Naive B cell (primary cell): ENCODE measurements around the gene MBNL2. TPM values are rescaled to one million over a fixed set of nuclear protein-coding genes. Genes with fewer than 3 reads are reported as not detected.

Experiments
- ATAC-seq, 2 donors: fragments of 150-1000 bp; cut with Tn5 transposase; 2 replicates each; pipeline ENCODE4 v1.10.0; 2021; ENCODE audit warnings: low read depth in 2 of 2, mild to moderate bottlenecking in 2 of 2, moderate library complexity in 2 of 2
- DNase-seq: peaks from one replicate; pipeline ENCODE4 v3.0.0; 2022
- H3K27ac Mint-ChIP-seq, 6 donors: one replicate each; pipeline ENCODE4 v1.8.0; 2020 to 2022; ENCODE audit warnings: mild to moderate bottlenecking in 6 of 6, mixed read lengths in 6 of 6, moderate library complexity in 5 of 6, inconsistent platforms in 2 of 6
- H3K27me3 Mint-ChIP-seq, 3 donors: one replicate each; pipeline ENCODE4 v1.8.0; 2021 to 2022; ENCODE audit warnings: mixed read lengths in 3 of 3, mild to moderate bottlenecking in 1 of 3
- H3K36me3 Mint-ChIP-seq, 2 donors: one replicate each; pipeline ENCODE4 v1.8.0; 2020 to 2022; ENCODE audit warnings: mixed read lengths in 2 of 2, inconsistent platforms in 1 of 2, mild to moderate bottlenecking in 1 of 2
- H3K4me1 Mint-ChIP-seq, 3 donors: one replicate each; pipeline ENCODE4 v1.8.0; 2020 to 2022; ENCODE audit warnings: mixed read lengths in 3 of 3, inconsistent platforms in 1 of 3, mild to moderate bottlenecking in 1 of 3, moderate library complexity in 1 of 3
- H3K4me3 Mint-ChIP-seq, 8 donors: one replicate each; pipeline ENCODE4 v1.8.0; 2020 to 2022; ENCODE audit warnings: mild to moderate bottlenecking in 8 of 8, mixed read lengths in 8 of 8, moderate library complexity in 8 of 8, inconsistent platforms in 2 of 8
- H3K9me3 Mint-ChIP-seq, 7 donors: one replicate each; pipeline ENCODE4 v1.8.0; 2020 to 2022; ENCODE audit warnings: mixed read lengths in 7 of 7, mild to moderate bottlenecking in 5 of 7, inconsistent platforms in 2 of 7, moderate library complexity in 1 of 7
- polyA plus RNA-seq, 6 donors: library from polyadenylated mRNA; unstranded; fragments of 300-500 nt; fragmentation: Illumina TruSeq; gene quantifications; one replicate each; pipeline ENCODE4 v1.2.3, GENCODE V29; 2021; ENCODE audit warnings: low read depth in 6 of 6

MBNL2 gene
- polyA plus RNA-seq, 6 donors from 2014 or later = 18.2 to 36.1 (median 21.3) TPM

DNA sequence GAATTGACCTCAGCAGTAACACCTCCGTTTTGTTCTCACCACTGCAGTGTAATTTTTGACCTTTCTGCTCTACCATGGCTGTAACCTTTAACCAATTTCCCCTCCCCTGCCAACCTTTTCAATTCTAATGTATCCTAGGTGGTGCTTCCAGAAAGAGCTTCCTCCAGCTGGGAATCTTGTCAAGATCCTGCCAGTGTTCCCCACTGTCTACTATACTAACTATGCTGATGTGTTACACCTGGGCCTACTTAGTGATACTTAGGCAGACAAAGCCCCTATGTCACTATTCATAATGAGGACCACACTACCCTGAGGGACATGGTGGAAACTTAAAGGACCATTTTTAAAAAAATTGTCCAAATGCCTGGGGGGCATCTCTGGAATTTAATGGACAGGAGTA lies 41.0 kb downstream of the MBNL2 start:
- H3K4me3 Mint-ChIP-seq = peak overlapping the region in 2 of 8 donors; percentile 2 to 36
- H3K36me3 Mint-ChIP-seq = peaks cover 0 to 13% of the 10 kb centered on the region in 2 donors
- no peak for DNase-seq
- H3K9me3 Mint-ChIP-seq = no peaks in the 10 kb centered on the region
- ATAC-seq = no peak
- peak overlapping the region in 3 of 6 donors; percentile 3 to 57 (median 50) for H3K27ac Mint-ChIP-seq
- H3K27me3 Mint-ChIP-seq = no peaks in the 10 kb centered on the region
- peaks cover 50 to 54% (median 51%) of the 10 kb centered on the region in 3 donors for H3K4me1 Mint-ChIP-seq

DNA sequence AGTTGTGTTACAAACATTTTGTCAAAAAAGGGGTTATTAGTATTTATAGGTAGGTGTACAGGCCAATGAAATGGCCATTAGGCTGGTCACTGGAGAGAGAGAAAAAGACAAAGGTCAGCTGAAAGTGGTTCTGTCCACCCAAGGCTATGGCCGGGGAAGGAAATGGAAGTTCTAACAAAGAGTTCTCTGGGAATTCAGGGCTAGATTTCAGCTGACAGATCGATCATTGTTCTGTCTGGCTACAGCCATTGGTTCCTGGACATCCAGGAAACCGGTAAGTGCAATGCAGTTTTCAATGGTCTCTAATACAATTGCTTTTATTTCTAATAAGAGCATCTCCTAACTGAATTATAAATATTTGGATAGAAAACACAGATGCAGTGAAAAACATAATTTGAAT lies 42.5 kb downstream of the MBNL2 start:
- H3K27ac Mint-ChIP-seq = peak overlapping the region in 1 of 6 donors; percentile 29
- no peak for ATAC-seq
- no peak for DNase-seq
- H3K27me3 Mint-ChIP-seq = no peaks in the 10 kb centered on the region
- peaks cover 6 to 15% of the 10 kb centered on the region in 2 donors for H3K36me3 Mint-ChIP-seq
- H3K9me3 Mint-ChIP-seq = no peaks in the 10 kb centered on the region
- peaks cover 41 to 58% (median 50%) of the 10 kb centered on the region in 3 donors for H3K4me1 Mint-ChIP-seq
- H3K4me3 Mint-ChIP-seq = peak overlapping the region in 1 of 8 donors; percentile 60

GRCh38 chr13:97266332-97266731 lies 44.2 kb downstream of the MBNL2 start:
- Mint-ChIP-seq H3K27me3 (no peaks in the 10 kb centered on the region), H3K4me3 (no peak overlapping the region)

DNA sequence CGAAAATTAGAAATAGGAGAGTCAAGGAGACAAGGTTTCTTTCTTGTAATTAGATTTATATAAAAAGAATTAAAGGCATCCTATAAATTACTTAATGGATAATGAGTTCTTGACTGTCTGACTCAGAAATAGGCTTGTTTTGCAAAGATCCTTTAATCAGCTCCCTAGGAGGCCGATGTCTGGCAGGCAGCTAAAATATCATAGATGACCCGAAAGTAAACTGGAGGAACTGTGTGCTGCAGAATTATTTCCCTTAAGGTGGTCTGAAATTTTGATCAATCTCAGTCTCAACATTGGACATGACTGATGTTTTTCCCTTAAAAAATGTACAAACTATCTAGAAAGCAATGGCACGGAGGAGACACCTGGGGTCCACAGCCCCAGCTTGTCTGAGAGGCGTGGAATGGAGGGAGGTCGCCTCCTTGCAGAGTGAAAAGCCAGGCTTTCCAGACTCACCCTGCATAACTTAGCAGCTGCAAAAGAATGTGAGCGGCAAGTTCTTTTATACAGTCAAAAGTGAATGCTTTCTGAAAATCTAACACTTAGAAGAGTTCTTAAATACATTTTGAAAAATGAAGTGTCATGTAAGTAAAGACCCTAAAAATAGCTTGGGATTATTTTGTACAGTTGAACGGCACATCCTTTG lies 44.8 kb downstream of the MBNL2 start:
- DNase-seq = no peak
- peak overlapping the region in 1 of 6 donors; percentile 62 for H3K27ac Mint-ChIP-seq
- no peaks in the 10 kb centered on the region for H3K27me3 Mint-ChIP-seq
- no peaks in the 10 kb centered on the region for H3K9me3 Mint-ChIP-seq
- peaks cover 23 to 53% (median 38%) of the 10 kb centered on the region in 3 donors for H3K4me1 Mint-ChIP-seq
- no peak for ATAC-seq
- no peak overlapping the region for H3K4me3 Mint-ChIP-seq
- peaks cover 6 to 15% of the 10 kb centered on the region in 2 donors for H3K36me3 Mint-ChIP-seq

More at GRCh38 chr13:97266332-97266731, 44.2 kb downstream of the MBNL2 start:
- H3K36me3 Mint-ChIP-seq = peaks cover 6 to 15% of the 10 kb centered on the region in 2 donors
- ATAC-seq = no peak
- no peak for DNase-seq
- peak overlapping the region in 1 of 6 donors; percentile 73 for H3K27ac Mint-ChIP-seq
- H3K9me3 Mint-ChIP-seq = no peaks in the 10 kb centered on the region
- peaks cover 24 to 53% (median 38%) of the 10 kb centered on the region in 3 donors for H3K4me1 Mint-ChIP-seq

DNA sequence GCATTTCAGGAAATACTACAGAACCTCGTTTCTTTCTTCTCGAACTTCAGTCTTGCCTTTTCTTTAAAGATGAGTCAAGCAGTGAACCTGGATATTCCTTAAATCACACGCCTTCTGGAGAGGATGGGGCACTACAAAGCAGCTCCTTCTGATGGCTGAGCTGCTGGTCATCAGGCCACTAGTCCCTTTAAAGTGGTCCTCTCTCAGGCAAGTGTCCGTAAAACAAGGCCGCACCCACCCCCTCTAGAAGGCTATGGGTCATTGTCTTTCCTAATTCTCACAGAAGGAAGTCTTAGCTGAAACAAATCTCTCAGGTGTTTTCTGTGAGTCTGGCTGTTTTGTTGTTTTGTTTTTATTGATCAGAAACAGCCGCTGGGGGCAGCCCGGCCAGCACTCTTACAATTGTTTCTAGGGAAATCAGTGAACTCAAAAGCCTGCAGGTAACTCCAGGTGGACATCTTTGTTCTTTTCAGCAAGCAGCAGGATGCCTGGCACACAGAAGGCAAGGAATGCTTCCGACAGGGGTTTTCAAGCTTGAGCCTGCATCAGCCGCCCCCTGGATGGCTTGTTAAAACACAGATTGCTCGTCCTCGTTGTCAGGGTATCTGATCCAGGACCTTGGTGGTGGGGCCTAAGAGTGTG lies 45.4 kb downstream of the MBNL2 start:
- peaks cover 23 to 55% (median 36%) of the 10 kb centered on the region in 3 donors for H3K4me1 Mint-ChIP-seq
- DNase-seq (no peak), ATAC-seq (no peak)
- peak overlapping the region in 1 of 6 donors; percentile 60 for H3K27ac Mint-ChIP-seq
- H3K36me3 Mint-ChIP-seq = peaks cover 6 to 15% of the 10 kb centered on the region in 2 donors
- no peak overlapping the region for H3K4me3 Mint-ChIP-seq
- H3K27me3 Mint-ChIP-seq = no peaks in the 10 kb centered on the region
- H3K9me3 Mint-ChIP-seq = no peaks in the 10 kb centered on the region

GRCh38 chr13:97268772-97269171 lies 46.6 kb downstream of the MBNL2 start:
- Mint-ChIP-seq H3K9me3 (no peaks in the 10 kb centered on the region), H3K4me3 (no peak overlapping the region), H3K27me3 (no peaks in the 10 kb centered on the region), H3K27ac (peak overlapping the region in 4 of 6 donors; percentile 16 to 42 (median 32)), H3K4me1 (peaks cover 18 to 51% (median 40%) of the 10 kb centered on the region in 3 donors), H3K36me3 (peaks cover 6 to 8% of the 10 kb centered on the region in 2 donors)
- DNase-seq (no peak), ATAC-seq (no peak)

DNA sequence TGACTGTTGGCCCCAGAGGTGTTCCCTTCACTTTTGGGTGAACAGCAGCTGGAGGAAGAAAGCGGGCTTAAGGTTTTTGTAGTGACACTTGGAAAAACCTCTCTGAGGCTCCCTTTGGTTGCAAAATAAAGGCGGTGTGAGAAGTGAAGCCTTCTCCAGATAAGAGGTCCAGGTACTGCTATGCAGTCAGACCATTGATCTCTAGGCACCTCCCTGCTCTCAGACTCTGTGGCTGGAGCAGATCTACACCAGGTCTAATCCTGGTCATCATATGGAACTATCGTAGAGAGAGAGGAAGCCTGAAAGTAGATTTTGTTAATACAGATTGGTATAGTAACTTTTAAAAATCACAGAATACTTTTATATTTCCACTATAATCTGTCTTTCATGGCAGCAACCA lies 47.5 kb downstream of the MBNL2 start:
- peaks cover 15 to 48% (median 47%) of the 10 kb centered on the region in 3 donors for H3K4me1 Mint-ChIP-seq
- DNase-seq = no peak
- H3K36me3 Mint-ChIP-seq = peaks cover 7 to 8% of the 10 kb centered on the region in 2 donors
- peak overlapping the region in 1 of 6 donors; percentile 51 for H3K27ac Mint-ChIP-seq
- ATAC-seq = no peak
- no peak overlapping the region for H3K4me3 Mint-ChIP-seq
- no peaks in the 10 kb centered on the region for H3K9me3 Mint-ChIP-seq
- no peaks in the 10 kb centered on the region for H3K27me3 Mint-ChIP-seq

DNA sequence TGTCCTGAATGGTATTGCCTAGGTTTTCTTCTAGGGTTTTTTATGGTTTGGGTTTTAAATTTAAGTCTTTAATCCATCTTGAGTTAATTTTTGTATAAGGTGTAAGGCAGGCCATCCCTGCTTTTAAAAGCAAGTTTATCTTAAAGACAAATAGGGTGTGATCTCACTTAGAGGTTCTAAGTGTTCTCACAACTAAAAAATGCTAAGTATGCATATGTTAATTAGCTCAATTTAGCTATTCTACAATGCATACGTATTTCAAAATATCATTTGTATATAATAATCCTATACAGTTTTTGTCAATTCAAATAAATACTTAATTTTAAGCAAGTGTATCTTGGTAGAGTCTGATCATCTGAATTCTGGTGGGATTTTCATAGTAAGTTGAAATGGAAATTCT lies 50.4 kb downstream of the MBNL2 start:
- no peak for ATAC-seq
- Mint-ChIP-seq H3K9me3 (peaks cover 0 to 10% (median 3%) of the 10 kb centered on the region in 7 donors), H3K27ac (no peak overlapping the region), H3K27me3 (no peaks in the 10 kb centered on the region), H3K4me3 (no peak overlapping the region), H3K36me3 (peaks cover 28 to 33% of the 10 kb centered on the region in 2 donors), H3K4me1 (peaks cover 27 to 71% (median 58%) of the 10 kb centered on the region in 3 donors)
- DNase-seq = no peak

DNA sequence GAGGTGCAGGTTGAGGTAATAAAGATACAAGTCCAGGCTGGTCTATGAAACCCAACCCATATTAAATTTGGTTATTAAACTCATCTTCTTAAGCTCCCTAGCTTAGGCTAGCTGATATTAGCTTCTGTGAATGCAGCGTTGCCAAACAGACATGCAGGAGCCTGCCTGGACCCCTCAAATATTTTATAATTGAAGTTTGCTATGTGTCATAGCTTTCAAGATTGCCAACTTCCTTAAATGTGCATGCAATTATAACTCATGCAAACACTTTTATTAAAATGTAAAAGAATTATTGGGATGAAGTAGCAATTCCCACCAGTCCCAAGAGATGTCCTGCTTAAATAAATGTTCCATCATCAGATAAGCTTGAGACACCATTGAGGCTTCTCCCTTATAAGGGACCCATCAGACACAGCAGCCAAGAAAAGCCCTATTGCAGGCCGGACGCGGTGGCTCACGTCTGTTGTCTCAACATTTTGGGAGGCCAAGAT lies 51.3 kb downstream of the MBNL2 start:
- DNase-seq (no peak), ATAC-seq (no peak)
- Mint-ChIP-seq H3K36me3 (peaks cover 21 to 33% of the 10 kb centered on the region in 2 donors), H3K4me3 (no peak overlapping the region), H3K4me1 (peaks cover 23 to 73% (median 55%) of the 10 kb centered on the region in 3 donors), H3K9me3 (peaks cover 0 to 10% (median 3%) of the 10 kb centered on the region in 7 donors), H3K27ac (no peak overlapping the region), H3K27me3 (no peaks in the 10 kb centered on the region)

DNA sequence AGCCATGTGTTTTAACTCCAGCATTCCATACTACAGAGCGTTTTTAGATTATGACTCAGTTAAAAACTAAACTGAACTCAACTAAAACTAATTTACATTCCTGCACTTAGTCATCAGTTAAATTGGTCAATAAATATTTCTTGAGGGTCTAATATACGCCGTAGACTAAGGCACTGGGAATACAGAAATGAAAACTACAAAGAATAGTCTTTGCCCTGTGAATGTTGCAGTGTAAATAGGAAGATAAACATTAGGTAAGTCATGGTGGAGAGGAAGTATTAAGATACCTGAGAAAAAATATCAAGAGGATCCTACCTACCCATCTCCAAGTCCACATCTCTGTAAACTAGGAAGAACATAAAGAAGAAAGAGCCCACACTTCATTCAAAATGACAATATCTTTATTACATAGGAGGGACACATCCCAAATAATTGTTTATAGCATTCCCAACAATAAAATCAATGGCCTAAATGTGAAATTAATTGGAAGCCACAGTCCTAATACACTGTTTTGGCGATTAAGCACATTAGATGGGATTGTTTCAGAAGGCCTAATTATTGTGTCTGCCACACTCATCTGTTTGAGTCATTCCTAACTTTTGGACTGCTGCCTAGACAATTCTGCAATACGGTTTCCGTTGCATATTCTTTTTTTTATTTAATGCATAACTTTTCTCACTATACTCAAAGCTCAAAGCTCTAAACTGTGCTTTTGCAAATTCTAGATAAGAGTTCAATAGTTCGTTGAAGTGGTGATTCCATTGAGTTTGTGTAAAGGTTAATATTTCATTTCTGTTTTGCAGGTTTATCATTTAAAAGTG lies 52.9 kb downstream of the MBNL2 start:
- Mint-ChIP-seq H3K27ac (peak overlapping the region in 2 of 6 donors; percentile 12 to 16), H3K4me3 (peak overlapping the region in 1 of 8 donors; percentile 30), H3K27me3 (no peaks in the 10 kb centered on the region), H3K4me1 (peaks cover 23 to 74% (median 40%) of the 10 kb centered on the region in 3 donors), H3K9me3 (peaks cover 0 to 10% (median 3%) of the 10 kb centered on the region in 7 donors), H3K36me3 (peaks cover 21 to 27% of the 10 kb centered on the region in 2 donors)
- DNase-seq = no peak
- ATAC-seq = no peak

- Mint-ChIP-seq H3K4me1 (peaks cover 29 to 80% (median 44%) of the 10 kb centered on the region in 3 donors), H3K4me3 (peak overlapping the region in 2 of 8 donors; percentile 59 to 61), H3K36me3 (peaks cover 21 to 27% of the 10 kb centered on the region in 2 donors), H3K27ac (peak overlapping the region in 3 of 6 donors; percentile 3 to 71 (median 65)), H3K9me3 (peaks cover 0 to 10% (median 3%) of the 10 kb centered on the region in 7 donors), H3K27me3 (no peaks in the 10 kb centered on the region)
- DNase-seq (peak; percentile 20), ATAC-seq (peak; percentile 66 to 68)
Observed at GRCh38 chr13:97275776-97276501, 53.8 kb downstream of the MBNL2 start.

DNA sequence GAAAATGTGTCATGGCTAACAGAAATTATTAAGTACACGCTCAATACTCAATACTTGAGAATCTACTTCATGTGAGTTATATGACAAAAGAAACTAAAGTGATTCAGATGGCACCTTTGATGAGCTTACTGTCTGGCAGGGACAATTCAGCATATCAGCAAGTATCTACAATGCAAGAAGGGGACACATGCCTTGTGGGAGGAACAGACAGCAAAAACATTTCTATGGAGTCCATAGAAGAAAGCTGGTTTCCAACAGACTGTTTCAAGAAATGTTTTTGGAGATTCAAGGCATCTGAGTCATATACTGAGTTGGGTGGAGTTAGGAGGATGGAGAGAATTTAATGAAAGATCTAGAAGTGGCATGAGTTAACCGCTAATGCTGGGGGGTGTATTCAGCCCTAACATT lies 54.7 kb downstream of the MBNL2 start:
- Mint-ChIP-seq H3K9me3 (peaks cover 0 to 10% (median 3%) of the 10 kb centered on the region in 7 donors), H3K4me3 (peak overlapping the region in 2 of 8 donors; percentile 1 to 36), H3K36me3 (peaks cover 21 to 27% of the 10 kb centered on the region in 2 donors), H3K27me3 (no peaks in the 10 kb centered on the region), H3K27ac (no peak overlapping the region), H3K4me1 (peaks cover 29 to 83% (median 40%) of the 10 kb centered on the region in 3 donors)
- ATAC-seq = no peak
- no peak for DNase-seq
